Left lung (tissue), 10 donors: ENCODE results near the gene AEBP1. TPM values are rescaled to one million over a fixed set of nuclear protein-coding genes. Genes with fewer than 3 reads are reported as not detected.

ENCODE experiments used
- ATAC-seq: fragments of 200-7000 bp; cut with Tn5 transposase; one replicate; pipeline ENCODE4 v1.9.1; 2020; ENCODE audit warnings: moderate library complexity
- DNase-seq, 4 donors: peaks; one replicate each; pipeline ENCODE4 v3.0.0-alpha.2; 2013 to 2020
- H3K27ac ChIP-seq, 2 donors: fragments of 200-600 bp; sonication (generic) in 1 of 2; one replicate each; pipeline versions ENCODE4 v1.5.0 to v1.8.0; 2020 to 2021
- H3K27me3 ChIP-seq, 2 donors: fragments of 200-600 bp; sonication (generic) in 1 of 2; one replicate each; pipeline versions ENCODE4 v1.5.0 to v1.8.0; 2020 to 2021
- H3K36me3 ChIP-seq, 2 donors: fragments of 200-600 bp; sonication (generic) in 1 of 2; one replicate each; pipeline versions ENCODE4 v1.5.0 to v1.8.0; 2020 to 2021
- H3K4me1 ChIP-seq, 2 donors: fragments of 200-600 bp; one replicate each; pipeline ENCODE4 v1.8.0; 2021
- H3K4me3 ChIP-seq, 2 donors: fragments of 200-600 bp; sonication (generic) in 1 of 2; one replicate each; pipeline versions ENCODE4 v1.5.0 to v1.8.0; 2020 to 2021; ENCODE audit warnings: mild to moderate bottlenecking in 1 of 2
- H3K9me3 ChIP-seq, 2 donors: fragments of 200-600 bp; sonication (generic) in 1 of 2; one replicate each; pipeline versions ENCODE4 v1.5.0 to v1.8.0; 2020 to 2021
- CTCF ChIP-seq, 2 donors: fragments of 200-600 bp; sonication (generic) in 1 of 2; IDR thresholded peaks; one replicate each; pipeline versions ENCODE4 v1.5.0 to v1.8.0; 2021; ENCODE audit warnings: antibody characterized with exemption in 2 of 2
- intact Hi-C, 2 donors: fragments of 100-400 bp; cut with DNase I; formaldehyde crosslinking; loops; one replicate each; pipeline versions ENCODE4 v1.11.2 to v1.14.2; 2022
- polyA plus RNA-seq, 6 donors: library from polyadenylated mRNA; unstranded; fragments of 120-200 nt; gene quantifications; one replicate each; pipeline ENCODE4 v1.2.1, GENCODE V29; 2013; ENCODE audit not compliant: insufficient read length in 6 of 6
- total RNA-seq, 2 donors: library from RNA; stranded (reverse); fragmentation: NEBNext Ultra II Directional; extraction: Animal tissue kit (Norgen Biotek cat#: 25700); gene quantifications; one replicate each; pipeline ENCODE4 v1.2.1, GENCODE V29; 2021
- donor health status: DM: no; HTN: yes; CAD: no.
- donor health status: DM: no; HTN: no; CAD: no.

AEBP1 gene
- total and polyA plus RNA-seq, 8 donors = 53.6 to 195 (median 64.7) TPM

- intact Hi-C loops = no loop called here
- TF ChIP-seq CTCF (IDR thresholded peaks at IDR 0.05) = no peak
- Histone ChIP-seq H3K9me3 (no peaks in the 10 kb centered on the region), H3K27ac (no peak overlapping the region), H3K27me3 (no peaks in the 10 kb centered on the region), H3K4me1 (no peaks in the 10 kb centered on the region), H3K4me3 (no peak overlapping the region), H3K36me3 (no peaks in the 10 kb centered on the region)
- ATAC-seq = no peak
- DNase-seq = peak in 1 of 4 donors; percentile 26
These were observed 27.9 kb downstream of the AEBP1 start for GRCh38 chr7:44132039-44132438.

- Histone ChIP-seq H3K36me3 (no peaks in the 10 kb centered on the region), H3K27me3 (no peaks in the 10 kb centered on the region), H3K27ac (no peak overlapping the region), H3K4me1 (no peaks in the 10 kb centered on the region), H3K9me3 (no peaks in the 10 kb centered on the region), H3K4me3 (no peak overlapping the region)
- ATAC-seq (no peak), DNase-seq (peak in 1 of 4 donors; percentile 17)
- intact Hi-C loops = no loop called here
- no peak for TF ChIP-seq CTCF (IDR thresholded peaks at IDR 0.05)
These were observed 29.1 kb downstream of the AEBP1 start for GRCh38 chr7:44133295-44133694.

GRCh38 chr7:44134943-44135628 lies 30.9 kb downstream of the AEBP1 start:
- Histone ChIP-seq H3K4me1 (no peaks in the 10 kb centered on the region), H3K4me3 (no peak overlapping the region), H3K27ac (no peak overlapping the region), H3K36me3 (no peaks in the 10 kb centered on the region), H3K9me3 (no peaks in the 10 kb centered on the region), H3K27me3 (no peaks in the 10 kb centered on the region)
- intact Hi-C loops = no loop called here
- no peak for ATAC-seq
- peak in 2 of 4 donors; percentile 22 to 39 for DNase-seq
- TF ChIP-seq CTCF (IDR thresholded peaks at IDR 0.05) = no peak

GRCh38 chr7:44136731-44137130 lies 32.6 kb downstream of the AEBP1 start:
- no peak for ATAC-seq
- no peaks in the 10 kb centered on the region for H3K9me3 ChIP-seq
- H3K27ac ChIP-seq = no peak overlapping the region
- intact Hi-C loops = no loop called here
- TF ChIP-seq CTCF (IDR thresholded peaks at IDR 0.05) = no peak
- no peak for DNase-seq
- no peaks in the 10 kb centered on the region for H3K27me3 ChIP-seq
- no peaks in the 10 kb centered on the region for H3K4me1 ChIP-seq
- H3K36me3 ChIP-seq = no peaks in the 10 kb centered on the region
- H3K4me3 ChIP-seq = no peak overlapping the region

GRCh38 chr7:44138698-44139097 lies 34.6 kb downstream of the AEBP1 start:
- ATAC-seq (no peak), DNase-seq (no peak)
- H3K4me1 ChIP-seq = no peaks in the 10 kb centered on the region
- no peak overlapping the region for H3K27ac ChIP-seq
- no peak overlapping the region for H3K4me3 ChIP-seq
- peaks cover 0 to 12% of the 10 kb centered on the region in 2 donors for H3K27me3 ChIP-seq
- intact Hi-C loops = no loop called here
- no peaks in the 10 kb centered on the region for H3K9me3 ChIP-seq
- TF ChIP-seq CTCF (IDR thresholded peaks at IDR 0.05) = no peak
- H3K36me3 ChIP-seq = no peaks in the 10 kb centered on the region
